ENCODE data around the gene ASXL1. TPM values are rescaled to one million over a fixed set of nuclear protein-coding genes. Genes with fewer than 3 reads are reported as not detected.

The ASXL1 gene
- total RNA-seq, 1 experiment from 2014 or later, result 52.2 TPM

- no peak for ATAC-seq
- POLR2A ChIA-PET, result no interaction called here
- intact Hi-C loops (cut with micrococcal nuclease), result no loop called here
Observed at GRCh38 chr20:32447136-32448027, 89.3 kb downstream of the ASXL1 start.

GRCh38 chr20:32448306-32449056 lies 90.3 kb downstream of the ASXL1 start:
- Histone ChIP-seq H3K4me1 (ENCODE audit: control insufficient read depth in 1 of 2, insufficient read depth in 2 of 2, low read length in 2 of 2) (no peaks in the 10 kb centered on the region), H3K9me2 (ENCODE audit: insufficient read depth) (no peaks in the 10 kb centered on the region), H4K20me1 (ENCODE audit: insufficient read depth) (no peaks in the 10 kb centered on the region), H3K9me3 (ENCODE audit: control insufficient read depth in 1 of 2, insufficient read depth in 1 of 2, low read depth in 1 of 2, low read length in 2 of 2) (no peaks in the 10 kb centered on the region), H3K79me2 (ENCODE audit: insufficient read depth, low read length) (no peaks in the 10 kb centered on the region), H3K27ac (ENCODE audit: low read depth, low read length) (no peak overlapping the region), H3K4me3 (replicated peaks in 1 of 2; ENCODE audit: low read depth in 1 of 2, low read length in 2 of 2) (no peak overlapping the region), H2AFZ (ENCODE audit: low read depth, low read length, poor library complexity, severe bottlenecking) (no peak overlapping the region), H3K36me3 (ENCODE audit: control insufficient read depth in 1 of 2, insufficient read depth in 2 of 2, low read length in 2 of 2) (peaks cover 0 to 7% of the 10 kb centered on the region in 2 experiments; a peak in 3 of 4 replicates), H3K9ac (ENCODE audit: low read length) (no peak overlapping the region), H3K27me3 (ENCODE audit: insufficient read depth, low read length) (no peaks in the 10 kb centered on the region), H3K4me2 (ENCODE audit: low read length) (no peak overlapping the region)
- DNase-seq (ENCODE audit: low read depth, low spot score) (no peak), ATAC-seq (no peak)
- CTCF ChIA-PET, result no interaction called here
- BruUV-seq (replicated peaks), result no TSS peak
- POLR2A ChIA-PET, result no interaction called here
- intact Hi-C loops (cut with micrococcal nuclease), result no loop called here
- RAD21 ChIA-PET (ENCODE audit: low non-redundant PET in 1 of 2, low total read pairs in 2 of 2, uncharacterized antibody in 2 of 2, unreplicated experiment in 2 of 2), result no interaction called here
- TF ChIP-seq ZNF274 (IDR thresholded peaks at IDR 0.05; ENCODE audit: low read depth, low read length) (no peak), ATF3 (IDR thresholded peaks at IDR 0.05) (no peak), SRF (IDR thresholded peaks at IDR 0.05; ENCODE audit: low read depth) (no peak), POLR2AphosphoS5 (IDR thresholded peaks at IDR 0.05; ENCODE audit: low read depth, low read length) (no peak), SP1 (IDR thresholded peaks at IDR 0.05; ENCODE audit: low read depth) (no peak), CTCF (IDR thresholded peaks at IDR 0.05 in 2 of 3, conservative IDR thresholded peaks at IDR 0.05 in 1 of 3; ENCODE audit: borderline replicate concordance in 1 of 3, insufficient read depth in 1 of 3, low read depth in 2 of 3, low read length in 2 of 3) (no peak), ZFX (IDR thresholded peaks at IDR 0.05) (no peak), TCF7L2 (IDR thresholded peaks at IDR 0.05; ENCODE audit: borderline replicate concordance, extremely low read depth, insufficient read depth, insufficient read length) (no peak), REST (IDR thresholded peaks at IDR 0.05; ENCODE audit: low read depth) (no peak)

More at GRCh38 chr20:32447136-32448027, 89.3 kb downstream of the ASXL1 start:
- no TSS peak for BruUV-seq (replicated peaks)
- no peak for DNase-seq (ENCODE audit: low read depth, low spot score)
- Histone ChIP-seq H4K20me1 (ENCODE audit: insufficient read depth) (no peaks in the 10 kb centered on the region), H2AFZ (ENCODE audit: low read depth, low read length, poor library complexity, severe bottlenecking) (no peak overlapping the region), H3K27ac (ENCODE audit: low read depth, low read length) (no peak overlapping the region), H3K4me2 (ENCODE audit: low read length) (no peak overlapping the region), H3K4me3 (replicated peaks in 1 of 2; ENCODE audit: low read depth in 1 of 2, low read length in 2 of 2) (no peak overlapping the region), H3K4me1 (ENCODE audit: control insufficient read depth in 1 of 2, insufficient read depth in 2 of 2, low read length in 2 of 2) (no peaks in the 10 kb centered on the region), H3K36me3 (ENCODE audit: control insufficient read depth in 1 of 2, insufficient read depth in 2 of 2, low read length in 2 of 2) (peaks cover 0 to 3% of the 10 kb centered on the region in 2 experiments; a peak in 2 of 4 replicates), H3K9me3 (ENCODE audit: control insufficient read depth in 1 of 2, insufficient read depth in 1 of 2, low read depth in 1 of 2, low read length in 2 of 2) (no peaks in the 10 kb centered on the region), H3K27me3 (ENCODE audit: insufficient read depth, low read length) (no peaks in the 10 kb centered on the region), H3K9me2 (ENCODE audit: insufficient read depth) (no peaks in the 10 kb centered on the region), H3K79me2 (ENCODE audit: insufficient read depth, low read length) (no peaks in the 10 kb centered on the region), H3K9ac (ENCODE audit: low read length) (no peak overlapping the region)
- RAD21 ChIA-PET (ENCODE audit: low non-redundant PET in 1 of 2, low total read pairs in 2 of 2, uncharacterized antibody in 2 of 2, unreplicated experiment in 2 of 2), result no interaction called here
- CTCF ChIA-PET, result no interaction called here
- TF ChIP-seq ZNF274 (IDR thresholded peaks at IDR 0.05; ENCODE audit: low read depth, low read length) (no peak), ATF3 (IDR thresholded peaks at IDR 0.05) (no peak)
